Stimulated activated CD4-positive, alpha-beta T cell treated with anti-CD3 and anti-CD28 coated beads, Interleukin-2, amount 100 ng/mL, for 24 hours (primary cell): ENCODE measurements around the gene CCNL2.
"Not testable (repeated sequence)": the region's sequence is repeated elsewhere in the genome, so short reads cannot be mapped to it uniquely, and the experiment has no call there.

Source experiments
- DNase-seq, 2 donors: peaks; one replicate each; pipeline ENCODE4 v3.0.0-alpha.2; 2020

Gene CCNL2

GRCh38 chr1:1399187-1399871, at the start of gene CCNL2:
TSS of gene CCNL2 (minus strand) at chr1:1399335. CDS start at chr1:1399306, 29 bp downstream.
- DNase-seq: peak; percentile 99 to 100

DNA sequence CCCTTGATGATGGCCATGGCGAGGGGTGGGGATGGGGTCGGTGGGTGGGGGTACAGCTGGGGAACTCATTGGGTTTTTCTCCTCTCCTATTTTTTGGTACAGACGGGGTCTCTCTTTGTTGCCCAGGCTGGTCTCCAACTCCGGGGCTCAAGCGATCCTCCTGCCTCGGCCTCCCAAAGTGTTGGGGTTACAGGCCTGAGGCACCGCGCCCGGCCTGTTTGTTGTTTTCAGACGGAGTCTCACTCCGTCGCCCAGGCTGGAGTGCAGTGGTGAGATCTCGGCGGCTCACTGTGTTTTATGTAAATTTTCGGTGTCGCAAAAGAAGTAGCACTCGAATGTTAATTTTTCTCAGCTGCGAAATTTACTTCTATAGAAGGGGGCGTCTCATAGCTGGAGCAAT, 47.5 kb upstream of the CCNL2 start:
- DNase-seq: not testable (repeated sequence)

GRCh38 chr1:1442069-1442770, 43.1 kb upstream of the CCNL2 start:
- no peak for DNase-seq

DNA sequence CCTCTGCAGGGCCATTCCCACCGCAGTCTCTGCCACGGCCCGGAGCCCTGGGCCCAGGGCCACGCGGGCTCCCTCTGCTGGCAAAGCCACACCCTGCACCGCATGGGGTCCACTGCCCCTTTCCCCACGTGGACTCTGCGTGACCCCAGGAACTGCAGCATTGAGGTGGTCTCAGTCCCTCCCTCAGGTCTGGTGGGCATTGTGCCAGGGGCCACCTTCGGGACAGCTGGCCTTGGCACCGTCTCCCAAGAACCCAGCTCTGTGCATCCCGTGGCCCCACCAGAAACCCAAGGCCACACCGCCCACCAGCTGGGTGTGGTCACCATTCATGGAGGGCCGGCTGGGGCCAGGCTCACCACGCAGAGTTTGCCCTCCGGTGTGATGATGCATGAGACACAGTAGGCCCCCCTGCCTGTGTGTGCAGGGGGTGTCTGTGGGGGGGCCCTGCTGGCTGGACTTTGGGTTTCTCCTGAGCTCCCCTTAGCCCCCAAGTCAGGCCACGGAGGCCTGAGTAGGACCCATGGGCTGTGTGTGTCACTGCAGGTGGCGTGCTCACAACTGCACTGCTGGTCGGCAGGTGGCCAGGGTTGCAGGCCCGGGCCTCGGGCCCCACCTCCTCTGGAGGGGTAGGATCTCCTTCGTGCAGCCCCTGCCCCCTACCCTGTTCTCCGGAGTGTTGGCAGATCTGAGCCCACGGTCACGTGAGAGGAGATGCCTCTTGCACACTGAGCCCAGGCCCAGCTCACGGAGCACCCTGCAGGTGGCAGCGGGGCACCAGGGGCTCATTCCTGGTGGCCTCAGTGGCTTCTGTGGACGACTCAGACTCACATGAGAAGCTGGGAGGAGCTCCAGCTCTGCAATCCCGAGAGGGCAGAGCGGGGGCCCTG, 42.1 kb upstream of the CCNL2 start:
- peak; percentile 75 to 77 for DNase-seq

DNA sequence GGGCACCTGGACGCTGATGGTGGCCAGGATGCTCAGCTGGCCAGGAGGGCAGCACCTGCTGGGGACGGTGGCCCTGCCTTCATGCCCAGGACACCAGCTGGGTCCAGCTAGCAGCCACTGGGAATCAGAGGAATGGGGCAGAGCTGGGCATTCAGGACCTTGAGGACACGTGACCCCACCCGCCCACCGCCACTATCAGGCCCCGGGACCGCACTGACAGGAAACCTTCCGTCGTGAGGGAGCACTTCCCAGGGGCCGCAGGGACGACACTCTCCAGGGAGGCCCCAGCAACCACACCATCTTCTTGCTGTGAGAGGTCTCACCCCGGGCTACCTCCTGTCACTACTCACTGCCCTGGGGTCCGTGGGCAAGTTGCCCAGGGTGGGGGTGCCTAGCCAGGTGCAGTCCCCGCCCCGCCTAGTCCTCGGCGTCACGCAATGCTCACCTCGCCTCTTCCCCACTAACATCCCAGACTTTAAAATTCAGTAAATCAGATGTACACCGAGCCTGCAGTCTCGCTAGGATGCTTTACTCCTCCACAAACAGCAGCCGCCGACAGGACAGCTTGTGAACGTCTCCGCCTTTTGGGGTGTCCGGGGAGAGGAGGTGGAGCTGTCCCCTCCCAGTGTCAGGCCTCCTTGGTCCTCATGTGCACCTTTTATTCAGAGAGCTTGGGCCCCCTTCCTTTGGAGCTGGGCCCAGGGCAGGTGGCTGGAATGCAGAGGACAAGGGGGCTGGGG, 41.3 kb upstream of the CCNL2 start:
- no peak for DNase-seq

- DNase-seq: no peak
Observed at GRCh38 chr1:1439546-1440261, 40.6 kb upstream of the CCNL2 start.

- no peak for DNase-seq
Observed at GRCh38 chr1:1438531-1439381, 39.6 kb upstream of the CCNL2 start.

DNA sequence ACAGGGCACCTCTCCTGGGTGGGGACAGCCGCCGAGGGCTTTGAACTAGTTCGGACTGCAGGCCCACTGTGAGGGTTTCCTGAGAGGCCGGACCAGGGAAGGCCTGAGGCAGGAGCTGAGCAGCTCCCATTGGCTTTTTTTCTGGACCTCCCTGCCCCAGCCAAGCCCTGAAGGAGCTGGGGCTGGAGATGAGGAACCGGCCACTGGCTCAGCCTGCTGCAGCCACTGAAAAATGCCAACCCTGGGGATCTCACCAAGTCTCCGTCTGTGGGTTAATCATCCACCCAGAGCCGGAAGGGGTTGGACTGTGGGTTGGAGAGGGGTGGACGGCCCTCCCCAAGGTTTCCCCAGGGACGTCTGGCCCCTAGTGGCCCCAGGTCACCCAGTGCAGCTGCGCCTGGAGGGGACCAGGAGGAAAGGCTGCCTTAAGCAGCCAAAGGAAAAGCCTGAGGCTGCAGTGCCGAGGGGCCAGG, 38.8 kb upstream of the CCNL2 start:
- DNase-seq: no peak

DNA sequence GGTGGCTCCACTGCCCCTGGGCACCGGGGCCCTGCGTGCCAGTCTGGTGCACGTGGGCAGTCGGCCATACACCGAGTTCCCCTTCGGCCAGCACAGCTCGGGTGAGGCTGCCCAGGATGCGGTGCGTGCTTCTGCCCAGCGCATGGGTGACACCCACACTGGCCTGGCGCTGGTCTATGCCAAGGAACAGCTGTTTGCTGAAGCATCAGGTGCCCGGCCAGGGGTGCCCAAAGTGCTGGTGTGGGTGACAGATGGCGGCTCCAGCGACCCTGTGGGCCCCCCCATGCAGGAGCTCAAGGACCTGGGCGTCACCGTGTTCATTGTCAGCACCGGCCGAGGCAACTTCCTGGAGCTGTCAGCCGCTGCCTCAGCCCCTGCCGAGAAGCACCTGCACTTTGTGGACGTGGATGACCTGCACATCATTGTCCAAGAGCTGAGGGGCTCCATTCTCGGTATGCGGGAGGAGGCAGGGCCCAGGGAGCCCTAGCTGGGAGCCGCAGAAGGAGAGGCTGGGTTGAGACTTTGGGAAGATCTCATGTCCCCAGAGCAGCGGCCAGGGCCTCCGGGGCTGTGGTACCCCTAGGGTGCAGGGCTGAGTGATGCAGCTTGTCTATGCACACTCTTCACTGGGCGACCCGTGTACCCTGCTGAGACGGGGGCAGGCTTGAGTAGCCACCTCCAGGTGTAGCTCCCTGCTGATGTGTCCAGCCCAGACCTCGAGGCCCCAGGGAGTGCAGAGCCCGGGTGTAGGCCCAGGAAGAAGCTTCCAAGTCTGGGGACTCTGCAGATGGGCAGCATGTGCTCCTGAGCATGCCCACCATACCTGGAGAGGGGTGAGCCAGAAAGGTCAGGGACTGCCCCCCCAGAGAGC, 38.1 kb upstream of the CCNL2 start:
- DNase-seq: no peak

DNA sequence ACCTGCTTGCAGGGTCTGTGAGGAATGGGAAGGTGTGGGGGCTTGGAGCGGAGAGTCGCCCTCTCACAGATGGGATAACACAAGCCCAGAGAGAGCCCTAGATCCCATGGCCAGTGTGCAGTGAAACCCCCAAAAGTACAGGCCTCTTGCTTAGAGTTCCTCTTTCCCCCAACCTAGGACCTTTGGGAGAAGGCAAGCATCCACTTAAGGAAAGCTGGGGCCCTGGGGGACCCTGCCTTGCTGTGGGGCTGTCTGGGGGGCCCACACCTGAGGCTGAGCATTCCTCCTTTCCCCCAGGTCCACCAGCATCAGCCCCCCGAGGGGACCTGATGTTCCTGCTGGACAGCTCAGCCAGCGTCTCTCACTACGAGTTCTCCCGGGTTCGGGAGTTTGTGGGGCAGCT, 37.5 kb upstream of the CCNL2 start:
- DNase-seq: no peak

DNA sequence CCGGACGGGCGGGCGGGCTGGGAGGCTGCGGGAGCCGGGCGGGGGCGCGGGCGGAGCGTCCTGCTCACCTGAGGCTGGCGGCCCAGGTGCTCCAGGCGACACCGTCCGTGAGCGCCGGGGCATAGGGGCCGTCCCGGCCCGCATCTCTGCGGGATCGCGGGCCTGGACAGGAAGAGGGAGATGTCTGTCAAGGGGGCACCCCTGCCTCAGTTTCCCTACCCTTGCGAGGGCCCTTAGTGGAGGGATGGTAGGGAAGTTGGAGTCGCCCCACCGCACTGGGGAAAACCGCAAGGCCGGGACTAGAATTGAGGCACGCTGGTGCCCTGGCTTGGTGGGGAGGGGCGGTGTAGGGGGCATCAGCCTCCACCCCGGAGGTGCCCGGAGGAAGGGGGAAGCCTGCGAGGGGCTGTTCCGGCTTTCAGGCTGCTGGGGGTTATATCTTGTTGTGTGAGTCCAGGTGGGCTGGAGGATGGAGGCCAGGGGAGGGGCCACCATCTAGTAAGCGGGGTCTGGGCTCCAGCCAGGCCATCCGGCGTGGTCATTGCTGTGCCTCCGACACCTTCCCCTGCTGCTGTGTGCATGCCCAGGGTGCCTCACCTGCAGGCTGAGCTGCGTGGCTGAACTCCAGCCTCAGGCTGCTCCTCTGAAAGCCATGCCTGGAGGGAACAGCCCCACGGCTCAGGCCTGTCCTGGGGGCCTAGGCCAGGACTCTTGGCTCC, 36.9 kb upstream of the CCNL2 start:
- no peak for DNase-seq

DNA sequence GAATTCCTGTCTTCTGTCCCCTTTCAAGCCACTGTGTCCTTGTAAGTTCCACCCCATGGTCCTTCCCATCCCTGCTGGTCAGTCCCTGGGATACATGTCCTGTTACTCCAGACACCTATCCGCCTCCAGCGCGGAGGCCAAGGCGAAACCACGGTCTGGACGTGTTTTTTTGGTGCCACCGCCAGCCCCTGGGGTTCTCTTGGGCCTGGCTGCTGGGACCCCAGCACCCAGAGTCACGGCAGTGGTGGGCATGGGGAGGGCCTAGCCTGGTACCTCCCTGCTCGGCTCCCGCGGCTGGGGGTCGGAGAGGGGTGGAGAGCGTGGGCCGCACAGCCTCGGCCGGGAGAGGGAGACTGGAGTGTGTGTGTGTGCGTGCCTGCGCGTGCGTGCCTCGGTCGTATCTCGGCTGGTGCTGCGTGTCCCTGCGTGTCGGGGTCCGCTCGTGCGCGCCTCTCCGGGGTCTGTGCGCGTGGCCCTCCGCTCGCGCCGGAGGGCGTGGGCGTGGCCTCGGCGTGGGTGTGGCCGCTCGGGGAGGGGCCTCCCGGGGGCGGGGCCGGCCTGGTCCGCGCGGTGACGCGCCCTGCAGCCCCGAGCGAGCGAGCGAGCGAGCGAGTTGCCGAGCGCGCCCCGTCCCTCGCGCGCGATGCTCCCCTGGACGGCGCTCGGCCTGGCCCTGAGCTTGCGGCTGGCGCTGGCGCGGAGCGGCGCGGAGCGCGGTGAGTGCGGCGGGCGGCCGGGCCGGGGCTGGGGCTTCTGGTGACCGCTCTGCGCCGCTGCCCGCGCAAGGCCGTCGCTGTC, 36.2 kb upstream of the CCNL2 start, which contains the start of gene VWA1:
TSS of gene VWA1 (plus strand) at position 585 of the 798 bp plus-strand sequence. CDS start at position 644, 59 bp downstream.
- DNase-seq: peak; percentile 68 to 79

DNA sequence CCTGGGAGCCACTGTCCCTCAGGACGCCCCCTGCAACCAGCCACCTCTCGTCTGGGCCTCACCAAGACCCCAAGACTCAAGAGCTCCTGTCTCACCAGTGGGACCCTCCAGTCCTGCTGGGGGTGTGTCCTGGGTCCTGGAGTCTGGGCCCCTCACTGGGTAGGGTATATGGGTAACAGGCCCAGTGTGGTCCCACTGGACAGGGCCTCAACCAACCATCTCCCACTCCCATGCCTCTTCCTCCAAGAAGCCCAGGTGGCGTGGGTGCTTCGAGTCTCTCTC, 35.6 kb upstream of the CCNL2 start:
- DNase-seq: no peak

GRCh38 chr1:1434131-1434823, 35.1 kb upstream of the CCNL2 start:
- peak in 1 of 2 donors; percentile 40 for DNase-seq

DNA sequence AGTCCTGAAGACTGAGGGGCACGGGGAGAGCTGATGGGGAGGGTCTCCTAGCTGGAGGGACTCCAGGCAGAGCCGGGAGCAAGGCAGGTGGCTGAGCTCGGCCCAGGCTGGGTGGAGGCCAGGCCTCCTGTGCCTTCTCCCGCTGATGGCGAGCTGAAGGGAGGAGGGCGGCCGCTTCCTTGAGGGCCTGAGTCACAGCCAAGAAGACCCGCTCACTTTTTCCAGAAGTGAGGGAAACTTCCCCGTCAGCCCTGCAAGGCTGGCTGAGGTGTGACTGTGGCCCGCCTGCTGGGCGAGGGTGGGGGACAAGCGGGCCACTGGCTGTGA, 34.6 kb upstream of the CCNL2 start:
- peak; percentile 64 to 73 for DNase-seq

GRCh38 chr1:1432951-1433803, 34.0 kb upstream of the CCNL2 start:
- no peak for DNase-seq
